SU-DHL-6 (cell line): ENCODE measurements around the gene SIX6.

Experiments
- CTCF ChIP-seq: fragments of 200-600 bp; sonication (generic); IDR thresholded peaks from one replicate; pipeline ENCODE4 v1.5.1; 2017; ENCODE audit warnings: antibody characterized with exemption, mild to moderate bottlenecking, low read length, moderate library complexity; ENCODE audit not compliant: insufficient read depth, poor library complexity, severe bottlenecking
- EZH2phosphoT487 ChIP-seq: fragments of 200-600 bp; sonication (generic), shearing (Covaris generic); conservative IDR thresholded peaks from 2 replicates; pipeline ENCODE4 v1.6.1; 2018; ENCODE audit warnings: mild to moderate bottlenecking, antibody characterized with exemption, low read length, moderate library complexity, mixed read lengths

- peak; percentile 28 for TF ChIP-seq CTCF
- no peak for TF ChIP-seq EZH2phosphoT487
Observed at GRCh38 chr14:60561845-60562746, 53.1 kb downstream of the SIX6 start.
